H1 (cell line): ENCODE measurements around the gene GIGYF2. TPM values are rescaled to one million over a fixed set of nuclear protein-coding genes. Genes with fewer than 3 reads are reported as not detected.

Source experiments
- CTCF ChIA-PET: fragments of 300-600 bp; sonication (Branson Sonifier 250); formaldehyde crosslinking; loops from one replicate; lab custom pipeline; 2021; ENCODE audit not compliant: partially characterized antibody; lab: Charles Lee
- POLR2A ChIA-PET: fragments of 300-600 bp; sonication (Branson Sonifier 250); formaldehyde crosslinking; loops from one replicate; lab custom pipeline; 2021; ENCODE audit warnings: inconsistent platforms; ENCODE audit not compliant: partially characterized antibody; lab: Charles Lee
- DNase-seq, 2 experiments: peaks; one replicate each; pipeline versions ENCODE4 v3.0.0 to v3.0.0-alpha.2; 2010 to 2022; ENCODE audit warnings: low spot score in 2 of 2, low read depth in 1 of 2, mixed read lengths in 1 of 2
- FAIRE-seq: peaks from 2 replicates; lab custom pipeline; 2011; peaks lifted over from hg19 to GRCh38; lab: Jason Lieb, UNC
- H2AFZ ChIP-seq: 2 replicates; pipeline ENCODE4 v1.8.1; 2012; ENCODE audit warnings: low read length, inconsistent platforms
- H2AK5ac ChIP-seq: 2 replicates; pipeline ENCODE4 v1.6.1; 2013; ENCODE audit warnings: low read depth, low read length
- H2BK120ac ChIP-seq: replicated peaks from 2 replicates; pipeline ENCODE3; 2013; ENCODE audit warnings: low read depth, low read length, inconsistent platforms
- H2BK12ac ChIP-seq: 2 replicates; pipeline ENCODE4 v1.6.1; 2013; ENCODE audit warnings: low read depth, low read length
- H2BK15ac ChIP-seq: 2 replicates; pipeline ENCODE4 v1.6.1; 2013; ENCODE audit warnings: low read length
- H2BK20ac ChIP-seq: 2 replicates; pipeline ENCODE4 v1.6.1; 2013; ENCODE audit warnings: low read length
- H2BK5ac ChIP-seq: 2 replicates; pipeline ENCODE4 v1.6.1; 2013; ENCODE audit warnings: low read depth, low read length
- H3K14ac ChIP-seq: 2 replicates; pipeline ENCODE4 v1.6.1; 2013; ENCODE audit warnings: inconsistent platforms; ENCODE audit not compliant: insufficient read length
- H3K18ac ChIP-seq: 2 replicates; pipeline ENCODE4 v1.6.1; 2013; ENCODE audit warnings: low read length; ENCODE audit errors: extremely low read depth
- H3K23ac ChIP-seq: 2 replicates; pipeline ENCODE4 v1.6.1; 2013; ENCODE audit warnings: inconsistent platforms; ENCODE audit not compliant: insufficient read length
- H3K23me2 ChIP-seq: 2 replicates; pipeline ENCODE4 v1.6.1; 2013; ENCODE audit warnings: low read depth, low read length
- H3K27ac ChIP-seq: 2 replicates; pipeline ENCODE4 v1.6.1; 2011; ENCODE audit warnings: low read depth, low read length, inconsistent platforms
- H3K27me3 ChIP-seq, 4 experiments: replicated peaks in 1 of 4; 1 replicate in 1 of 4; 2 replicates in 3 of 4; pipeline versions ENCODE4 v1.6.1 to v1.8.1; 2011 to 2013; ENCODE audit warnings: low read length in 3 of 4, mild to moderate bottlenecking in 3 of 4, inconsistent platforms in 2 of 4, mixed read lengths in 2 of 4, moderate library complexity in 1 of 4; ENCODE audit not compliant: control insufficient read depth in 3 of 4, insufficient read depth in 3 of 4; ENCODE audit errors: extremely low read depth in 1 of 4
- H3K36me3 ChIP-seq, 4 experiments: 2 replicates each; pipeline versions ENCODE4 v1.6.1 to v1.8.1; 2011 to 2013; ENCODE audit warnings: mild to moderate bottlenecking in 4 of 4, low read length in 3 of 4, moderate library complexity in 2 of 4, control low read depth in 1 of 4, inconsistent platforms in 1 of 4; ENCODE audit not compliant: insufficient read depth in 4 of 4, control insufficient read depth in 2 of 4
- H3K4ac ChIP-seq: replicated peaks from 2 replicates; pipeline ENCODE3; 2013; ENCODE audit warnings: low read length, low read depth, mixed read lengths, inconsistent platforms; ENCODE audit not compliant: insufficient read length
- H3K4me1 ChIP-seq, 4 experiments: replicated peaks in 1 of 4; 1 replicate in 1 of 4; 2 replicates in 3 of 4; pipeline versions ENCODE4 v1.6.1 to v1.8.1; 2011 to 2013; ENCODE audit warnings: low read length in 3 of 4, inconsistent platforms in 2 of 4, mixed read lengths in 1 of 4; ENCODE audit not compliant: insufficient read depth in 4 of 4, control insufficient read depth in 3 of 4
- H3K4me2 ChIP-seq, 2 experiments: 2 replicates each; pipeline versions ENCODE4 v1.6.1 to v1.8.1; 2011 to 2013; ENCODE audit warnings: low read depth in 2 of 2, low read length in 2 of 2, control low read depth in 1 of 2, inconsistent platforms in 1 of 2, mild to moderate bottlenecking in 1 of 2; ENCODE audit not compliant: insufficient read depth in 1 of 2
- H3K4me3 ChIP-seq, 4 experiments: fragments of 200-600, 300-600 bp in 1 of 4; sonication (generic), shearing (Covaris generic), sonication (Bioruptor Twin) in 1 of 4; 2 replicates each; pipeline versions ENCODE4 v1.5.1 to v1.8.1; 2011 to 2016; ENCODE audit warnings: low read length in 4 of 4, low read depth in 3 of 4, control low read depth in 2 of 4, inconsistent platforms in 2 of 4, mild to moderate bottlenecking in 2 of 4, mixed read lengths in 1 of 4, moderate library complexity in 1 of 4; ENCODE audit not compliant: insufficient read depth in 2 of 4; ENCODE audit errors: extremely low read depth in 1 of 4
- H3K56ac ChIP-seq: replicated peaks from 2 replicates; pipeline ENCODE3; 2013; ENCODE audit warnings: low read depth, mild to moderate bottlenecking, mixed read lengths, low read length, inconsistent platforms; ENCODE audit not compliant: insufficient read length
- H3K79me1 ChIP-seq: 2 replicates; pipeline ENCODE4 v1.6.1; 2013; ENCODE audit warnings: low read depth, low read length, control low read depth
- H3K79me2 ChIP-seq, 2 experiments: 2 replicates each; pipeline versions ENCODE4 v1.6.1 to v1.8.1; 2012 to 2013; ENCODE audit warnings: low read length in 2 of 2, mild to moderate bottlenecking in 2 of 2, inconsistent platforms in 1 of 2; ENCODE audit not compliant: insufficient read depth in 2 of 2, control insufficient read depth in 1 of 2
- H3K9ac ChIP-seq, 4 experiments: replicated peaks in 1 of 4; 1 replicate in 1 of 4; 2 replicates in 3 of 4; pipeline versions ENCODE4 v1.6.1 to v1.8.1; 2011 to 2013; ENCODE audit warnings: low read depth in 3 of 4, low read length in 3 of 4, control low read depth in 2 of 4, mild to moderate bottlenecking in 2 of 4, moderate library complexity in 2 of 4, inconsistent platforms in 1 of 4; ENCODE audit errors: extremely low read depth in 1 of 4
- H3K9me3 ChIP-seq, 2 experiments: 2 replicates each; pipeline versions ENCODE4 v1.6.1 to v1.8.1; 2012 to 2013; ENCODE audit warnings: mild to moderate bottlenecking in 2 of 2, moderate library complexity in 2 of 2, control low read depth in 1 of 2, inconsistent platforms in 1 of 2, low read depth in 1 of 2, low read length in 1 of 2, mixed read lengths in 1 of 2; ENCODE audit not compliant: insufficient read depth in 2 of 2
- H4K20me1 ChIP-seq, 2 experiments: replicated peaks in 1 of 2; 2 replicates each; pipeline versions ENCODE3 to v1.8.1; 2011 to 2013; ENCODE audit warnings: inconsistent platforms in 2 of 2, low read length in 2 of 2, mild to moderate bottlenecking in 1 of 2; ENCODE audit not compliant: insufficient read depth in 2 of 2, control insufficient read depth in 1 of 2
- H4K5ac ChIP-seq: 2 replicates; pipeline ENCODE4 v1.6.1; 2013; ENCODE audit warnings: low read length, low read depth, mixed read lengths, inconsistent platforms; ENCODE audit not compliant: insufficient read length
- H4K8ac ChIP-seq: 2 replicates; pipeline ENCODE4 v1.8.0; 2013; ENCODE audit warnings: mild to moderate bottlenecking, moderate library complexity, low read length, inconsistent platforms; ENCODE audit not compliant: insufficient read depth; ENCODE audit errors: extremely low read depth
- H4K91ac ChIP-seq: replicated peaks from 2 replicates; pipeline ENCODE3; 2013; ENCODE audit warnings: low read length, mixed read lengths, inconsistent platforms; ENCODE audit not compliant: insufficient read length
- BACH1 ChIP-seq: IDR thresholded peaks from 2 replicates; pipeline ENCODE4 v1.6.1; 2012; ENCODE audit warnings: low read length, improper control_type of control experiment
- CHD1 ChIP-seq: IDR thresholded peaks from 2 replicates; pipeline ENCODE4 v1.6.1; 2012; ENCODE audit warnings: low read depth, low read length, improper control_type of control experiment
- GTF2F1 ChIP-seq: IDR thresholded peaks from 2 replicates; pipeline ENCODE4 v1.6.1; 2012; ENCODE audit warnings: low read depth, low read length, improper control_type of control experiment, borderline replicate concordance
- RAD21 ChIP-seq, 2 experiments: IDR thresholded peaks in 1 of 2; conservative IDR thresholded peaks in 1 of 2; 2 replicates each; pipeline ENCODE4 v1.6.1; 2011; ENCODE audit warnings: low read depth in 2 of 2, low read length in 2 of 2, improper control_type of control experiment in 1 of 2, inconsistent platforms in 1 of 2, mild to moderate bottlenecking in 1 of 2, moderate library complexity in 1 of 2
- RFX5 ChIP-seq: IDR thresholded peaks from 2 replicates; pipeline ENCODE4 v1.6.1; 2011; ENCODE audit warnings: low read depth, low read length, improper control_type of control experiment, borderline replicate concordance
- RNF2 ChIP-seq: fragments of 200-900, 300-1000 bp; sonication (generic); IDR thresholded peaks from 2 replicates; pipeline ENCODE4 v1.7.1; 2016; ENCODE audit warnings: borderline replicate concordance, low read depth, mild to moderate bottlenecking, antibody characterized with exemption, low read length; ENCODE audit not compliant: poor library complexity, severe bottlenecking; ENCODE audit errors: missing control alignments
- SIN3A ChIP-seq, 2 experiments: IDR thresholded peaks in 1 of 2; conservative IDR thresholded peaks in 1 of 2; 2 replicates each; pipeline ENCODE4 v1.6.1; 2011 to 2012; ENCODE audit warnings: low read length in 2 of 2, improper control_type of control experiment in 1 of 2, low read depth in 1 of 2, mild to moderate bottlenecking in 1 of 2
- SIRT6 ChIP-seq: IDR thresholded peaks from one replicate; pipeline ENCODE4 v1.7.1; 2012; ENCODE audit warnings: low read length, inconsistent platforms
- SIX5 ChIP-seq: IDR thresholded peaks from 2 replicates; pipeline ENCODE4 v1.6.1; 2011; ENCODE audit warnings: mild to moderate bottlenecking, low read depth, low read length
- SP1 ChIP-seq: IDR thresholded peaks from 2 replicates; pipeline ENCODE4 v1.6.1; 2011; ENCODE audit warnings: low read depth, low read length
- SP4 ChIP-seq: IDR thresholded peaks from 2 replicates; pipeline ENCODE4 v1.6.1; 2012; ENCODE audit warnings: low read length, inconsistent platforms
- TCF12 ChIP-seq: IDR thresholded peaks from 2 replicates; pipeline ENCODE4 v1.6.1; 2011; ENCODE audit warnings: low read depth, mild to moderate bottlenecking, low read length
- WGBS, 2 experiments: shearing (Covaris generic) in 1 of 2; methylation state at CpG; one replicate each; pipeline versions ENCODE4 v1.1.6 to v1.1.7; 2013 to 2015; ENCODE audit warnings: low lambda C conversion rate in 2 of 2, mixed read lengths in 2 of 2, inconsistent platforms in 1 of 2, low coverage in 1 of 2, missing lambda C conversion rate in 1 of 2; ENCODE audit not compliant: insufficient replicate concordance in 2 of 2, insufficient coverage in 1 of 2, insufficient read length in 1 of 2; ENCODE audit errors: extremely low coverage in 1 of 2, missing lambda C conversion rate in 1 of 2; 5-methylcytosine and 5-hydroxymethylcytosine counted together
- polyA plus RNA-seq, 7 experiments: library from polyadenylated mRNA; depleted of rRNA in 3 of 7; stranded (reverse) in 5 of 7; unstranded in 2 of 7; fragments of >200 nt in 5 of 7; fragments of 200-250 nt in 2 of 7; gene quantifications; 1 replicate in 5 of 7; 2 replicates in 1 of 7; 4 replicates in 1 of 7; pipeline versions ENCODE4 v1.2.1 to v1.2.3, GENCODE V29; 2011 to 2013; ENCODE audit warnings: missing spikeins in 2 of 7, mixed read lengths in 2 of 7
- total RNA-seq: library from RNA; stranded (reverse); fragmentation: NEBNext Ultra II Directional; extraction: Animal tissue kit (Norgen Biotek cat#: 25700); gene quantifications from 2 replicates; pipeline ENCODE4 v1.2.1, GENCODE V29; 2021
- TF ChIP-seq, protein P1 (sequence below): IDR thresholded peaks from 2 replicates; pipeline ENCODE4 v1.6.1; 2011; ENCODE audit warnings: low read length, improper control_type of control experiment

GIGYF2 gene
- total and polyA plus RNA-seq, 2 of the 8 experiments (the other 6 are each of a cell fraction or from before 2014, with no cell fraction given) = 22.3 to 62.0 TPM

GRCh38 chr2:232741972-232742371 lies 44.8 kb downstream of the GIGYF2 start:
- H4K5ac ChIP-seq = no peak overlapping the region
- CTCF ChIA-PET = interaction anchor here (0.7 kb wide), 1 partner anchor 18 kb away, joined by 3 read pairs; no protein-coding TSS in a partner anchor
- H4K20me1 ChIP-seq = peaks cover 0 to 2% of the 10 kb centered on the region in 2 experiments
- no peaks in the 10 kb centered on the region; a peak in 1 of 4 replicates for H3K79me2 ChIP-seq
- no peak overlapping the region for H3K18ac ChIP-seq
- H2BK20ac ChIP-seq = no peak overlapping the region
- H3K4ac ChIP-seq = no peak overlapping the region
- H3K4me2 ChIP-seq = no peak overlapping the region
- FAIRE-seq = no peak
- POLR2A ChIA-PET = interaction anchor here (0.8 kb wide), 1 partner anchor 34 kb away, joined by 3 read pairs; no protein-coding TSS in a partner anchor
- no peak overlapping the region for H4K91ac ChIP-seq
- H2AK5ac ChIP-seq = no peak overlapping the region
- no peak overlapping the region for H3K14ac ChIP-seq
- no peaks in the 10 kb centered on the region for H3K9me3 ChIP-seq
- no peaks in the 10 kb centered on the region for H3K27me3 ChIP-seq
- 95% methylated on average over 3 of the region's 3 CpGs; no CpG with 5 or more reads in 1 of the 2 experiments for WGBS, 2 experiments
- H3K4me3 ChIP-seq = no peak overlapping the region
- DNase-seq = no peak
- H3K27ac ChIP-seq = no peak overlapping the region
- H2AFZ ChIP-seq = no peak overlapping the region
- H3K4me1 ChIP-seq = no peaks in the 10 kb centered on the region
- H2BK120ac ChIP-seq = no peak overlapping the region
- no peak overlapping the region for H2BK12ac ChIP-seq
- no peak overlapping the region for H2BK15ac ChIP-seq
- no peak overlapping the region for H3K56ac ChIP-seq
- no peaks in the 10 kb centered on the region; the same call in 1 of the 2 replicates for H3K23me2 ChIP-seq
- no peak overlapping the region for H3K23ac ChIP-seq
- H3K36me3 ChIP-seq = peaks cover 0 to 7% (median 0%) of the 10 kb centered on the region in 4 experiments; a peak in 2 of 8 replicates
- no peak overlapping the region for H2BK5ac ChIP-seq
- H4K8ac ChIP-seq = no peak overlapping the region
- H3K79me1 ChIP-seq = no peaks in the 10 kb centered on the region
- H3K9ac ChIP-seq = no peak overlapping the region
- TF ChIP-seq TCF12 (no peak), SP4 (no peak), CHD1 (no peak), BACH1 (no peak), RAD21 (IDR thresholded peaks at IDR 0.05 in 1 of 2, conservative IDR thresholded peaks at IDR 0.05 in 1 of 2; ENCODE audit: low read depth in 2 of 2, low read length in 2 of 2) (no peak), SIX5 (no peak), SIN3A (conservative IDR thresholded peaks at IDR 0.05 in 1 of 2, IDR thresholded peaks at IDR 0.05 in 1 of 2; ENCODE audit: low read depth in 1 of 2, low read length in 2 of 2) (no peak), RNF2 (no peak), RFX5 (no peak), GTF2F1 (no peak), SIRT6 (no peak), SP1 (no peak)
- TF ChIP-seq, protein P1, sequence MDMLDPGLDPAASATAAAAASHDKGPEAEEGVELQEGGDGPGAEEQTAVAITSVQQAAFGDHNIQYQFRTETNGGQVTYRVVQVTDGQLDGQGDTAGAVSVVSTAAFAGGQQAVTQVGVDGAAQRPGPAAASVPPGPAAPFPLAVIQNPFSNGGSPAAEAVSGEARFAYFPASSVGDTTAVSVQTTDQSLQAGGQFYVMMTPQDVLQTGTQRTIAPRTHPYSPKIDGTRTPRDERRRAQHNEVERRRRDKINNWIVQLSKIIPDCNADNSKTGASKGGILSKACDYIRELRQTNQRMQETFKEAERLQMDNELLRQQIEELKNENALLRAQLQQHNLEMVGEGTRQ = no peak
